Measurements from ENCODE around the gene GPR84. TPM values are rescaled to one million over a fixed set of nuclear protein-coding genes. Genes with fewer than 3 reads are reported as not detected.

Gene GPR84
- total RNA-seq, 1 donor from 2014 or later: not detected

- ATAC-seq (ENCODE audit: low read depth): no peak
- no peaks in the 10 kb centered on the region for H3K27me3 Mint-ChIP-seq
These were observed 30.0 kb upstream of the GPR84 start for GRCh38 chr12:54394281-54394719.

GRCh38 chr12:54393743-54394142 lies 29.5 kb upstream of the GPR84 start:
- no peaks in the 10 kb centered on the region for H3K9me3 Mint-ChIP-seq

More at GRCh38 chr12:54394281-54394719, 30.0 kb upstream of the GPR84 start:
- no peak for TF ChIP-seq CTCF (IDR thresholded peaks at IDR 0.05)
- Mint-ChIP-seq H3K36me3 (ENCODE audit: low read depth) (no peaks in the 10 kb centered on the region), H3K4me1 (peaks cover 34% of the 10 kb centered on the region), H3K27ac (no peak overlapping the region), H3K4me3 (peak overlapping the region; percentile 24), H3K9me3 (no peaks in the 10 kb centered on the region)
- DNase-seq: no peak
- POLR2A ChIA-PET: no interaction called here
- CTCF ChIA-PET: interaction anchor here (1.0 to 2.7 kb wide), 6 partner anchors 9 to 101 kb away, joined by 3 to 15 read pairs (median 4); no protein-coding TSS in a partner anchor
- intact Hi-C loops (cut with micrococcal nuclease): loop anchor here (1.0 to 10.0 kb wide), 5 partner anchors 10 to 669 kb away; partner anchors contain the start of genes CALCOCO1, HOXC8, HOXC9 and ZNF385A

DNA sequence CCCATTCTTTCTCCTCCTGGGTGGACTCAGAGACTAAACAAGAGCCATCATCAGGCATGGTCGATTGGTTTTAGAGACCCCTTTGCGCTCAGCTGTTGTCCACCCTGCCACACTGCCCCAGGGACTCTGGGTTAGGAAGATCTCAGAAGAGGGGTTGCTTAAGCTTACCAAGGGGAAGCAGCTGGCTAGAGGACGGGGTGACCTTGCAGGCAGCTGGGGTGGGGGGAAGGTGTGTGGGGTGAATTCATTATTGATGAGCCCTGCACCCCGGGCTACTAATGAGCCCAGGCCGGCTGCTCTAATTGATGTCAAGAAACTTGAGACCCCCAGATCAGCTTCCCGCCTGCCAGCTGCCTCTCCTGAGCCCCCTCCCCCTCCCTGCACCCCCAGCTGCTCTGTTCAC lies 28.9 kb upstream of the GPR84 start:
- Mint-ChIP-seq H3K4me3 (no peak overlapping the region), H3K27ac (no peak overlapping the region), H3K27me3 (no peaks in the 10 kb centered on the region), H3K4me1 (peaks cover 45% of the 10 kb centered on the region), H3K36me3 (ENCODE audit: low read depth) (no peaks in the 10 kb centered on the region), H3K9me3 (no peaks in the 10 kb centered on the region)
- POLR2A ChIA-PET: interaction anchor here (0.5 to 0.6 kb wide), 2 partner anchors 57 to 1947 kb away, joined by 3 to 4 read pairs; no protein-coding TSS in a partner anchor
- intact Hi-C loops (cut with micrococcal nuclease): loop anchor here (10.0 kb wide), 2 partner anchors 388 to 668 kb away; partner anchors contain the start of genes CALCOCO1, HOXC8 and HOXC9
- ATAC-seq (ENCODE audit: low read depth): no peak
- no peak for TF ChIP-seq CTCF (IDR thresholded peaks at IDR 0.05)
- no peak for DNase-seq
- CTCF ChIA-PET: interaction anchor here (0.9 to 2.7 kb wide), 10 partner anchors 8 to 173 kb away, joined by 3 to 15 read pairs (median 4); no protein-coding TSS in a partner anchor

More at GRCh38 chr12:54393743-54394142, 29.5 kb upstream of the GPR84 start:
- TF ChIP-seq CTCF (IDR thresholded peaks at IDR 0.05): no peak
- H3K27ac Mint-ChIP-seq: no peak overlapping the region
- DNase-seq (no peak), ATAC-seq (ENCODE audit: low read depth) (no peak)
- H3K4me1 Mint-ChIP-seq: peaks cover 39% of the 10 kb centered on the region
- ChIA-PET POLR2A (interaction anchor here (0.5 kb wide), 1 partner anchor 58 kb away, joined by 4 read pairs; no protein-coding TSS in a partner anchor), CTCF (interaction anchor here (0.9 to 2.7 kb wide), 10 partner anchors 9 to 173 kb away, joined by 3 to 15 read pairs (median 4); no protein-coding TSS in a partner anchor)
- no peak overlapping the region for H3K4me3 Mint-ChIP-seq
- H3K27me3 Mint-ChIP-seq: no peaks in the 10 kb centered on the region
- intact Hi-C loops (cut with micrococcal nuclease): loop anchor here (1.0 to 10.0 kb wide), 5 partner anchors 9 to 669 kb away; partner anchors contain the start of genes CALCOCO1, HOXC8, HOXC9 and ZNF385A
- H3K36me3 Mint-ChIP-seq (ENCODE audit: low read depth): no peaks in the 10 kb centered on the region

DNA sequence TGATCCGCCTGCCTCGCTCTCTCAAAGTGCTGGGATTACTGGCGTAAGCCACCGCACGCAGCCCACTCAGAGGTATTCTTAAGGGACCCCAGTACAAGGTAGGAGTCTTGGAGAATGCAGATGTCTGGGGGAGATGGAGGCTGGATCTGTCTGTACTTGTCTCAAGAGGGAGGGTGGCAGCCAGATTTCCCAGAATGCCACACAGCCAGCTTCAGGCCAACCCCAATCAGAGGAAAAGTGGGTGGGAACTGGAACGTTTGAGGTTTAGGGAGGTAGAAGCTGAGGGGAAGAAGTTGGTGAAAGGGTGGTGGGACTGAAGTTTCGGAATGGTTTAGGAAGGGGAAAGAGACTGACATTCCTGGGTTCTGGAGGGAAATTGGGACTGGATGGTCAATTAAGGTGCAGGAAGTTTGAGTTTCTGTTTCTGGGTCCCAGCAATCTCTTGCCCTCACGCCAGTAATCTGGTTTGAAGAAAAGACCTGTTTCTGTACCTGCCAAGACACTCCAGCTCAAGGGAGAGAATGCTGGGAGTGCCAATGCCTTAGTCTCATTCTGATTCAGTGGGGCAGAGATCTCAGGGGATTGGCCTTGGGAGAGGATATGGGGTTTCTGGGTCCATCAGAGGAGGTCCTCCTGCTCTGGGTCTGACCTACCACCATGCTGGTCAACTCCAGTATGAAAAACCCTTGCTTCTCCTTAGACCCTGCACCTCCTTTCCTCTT lies 28.4 kb upstream of the GPR84 start:
- TF ChIP-seq CTCF (IDR thresholded peaks at IDR 0.05): no peak
- peak overlapping the region; percentile 38 for H3K4me3 Mint-ChIP-seq
- POLR2A ChIA-PET: interaction anchor here (0.6 to 1.0 kb wide), 2 partner anchors 24 to 1947 kb away, joined by 3 to 4 read pairs; no protein-coding TSS in a partner anchor
- no peak overlapping the region for H3K27ac Mint-ChIP-seq
- no peak for ATAC-seq (ENCODE audit: low read depth)
- no peaks in the 10 kb centered on the region for H3K9me3 Mint-ChIP-seq
- CTCF ChIA-PET: interaction anchor here (0.9 to 2.7 kb wide), 8 partner anchors 7 to 172 kb away, joined by 3 to 15 read pairs (median 4); no protein-coding TSS in a partner anchor
- no peak for DNase-seq
- intact Hi-C loops (cut with micrococcal nuclease): loop anchor here (10.0 kb wide), 2 partner anchors 388 to 668 kb away; partner anchors contain the start of genes CALCOCO1, HOXC8 and HOXC9
- no peaks in the 10 kb centered on the region for H3K36me3 Mint-ChIP-seq (ENCODE audit: low read depth)
- H3K27me3 Mint-ChIP-seq: no peaks in the 10 kb centered on the region
- peaks cover 49% of the 10 kb centered on the region for H3K4me1 Mint-ChIP-seq
